ENCODE data around the gene IFRD1. TPM values are rescaled to one million over a fixed set of nuclear protein-coding genes. Genes with fewer than 3 reads are reported as not detected.

IFRD1 gene
- total RNA-seq, 1 experiment from 2014 or later: 79.6 TPM

- no peak overlapping the region for H3K27ac ChIP-seq
- H2AFZ ChIP-seq: no peak overlapping the region
- CTCF ChIA-PET: no interaction called here
- H3K4me2 ChIP-seq: no peak overlapping the region
- DNase-seq: no peak
- H3K36me3 ChIP-seq (ENCODE audit: low read depth): no peaks in the 10 kb centered on the region
- TF ChIP-seq CTCF (conservative IDR thresholded peaks at IDR 0.05) (peak; percentile 72), EZH2 (IDR thresholded peaks at IDR 0.05; ENCODE audit: low read depth) (no peak)
- BruUV-seq (replicated peaks): no TSS peak
- H4K20me1 ChIP-seq (ENCODE audit: insufficient read depth): no peaks in the 10 kb centered on the region
- H3K4me3 ChIP-seq: no peak overlapping the region
- H3K79me2 ChIP-seq (ENCODE audit: low read depth): no peaks in the 10 kb centered on the region
- intact Hi-C loops (cut with micrococcal nuclease; ENCODE audit: unreplicated experiment): loop anchor here (1.0 to 10.0 kb wide), 4 partner anchors 82 to 652 kb away; partner anchors contain the start of genes DOCK4 and ZNF277
- no peaks in the 10 kb centered on the region for H3K4me1 ChIP-seq (replicated peaks; ENCODE audit: insufficient read depth)
- POLR2A ChIA-PET (ENCODE audit: unreplicated experiment): interaction anchor here (0.8 kb wide), 1 partner anchor 61 kb away, joined by 6 read pairs; no protein-coding TSS in a partner anchor
- no peaks in the 10 kb centered on the region for H3K9me3 ChIP-seq (ENCODE audit: insufficient read depth, low read depth)
- H3K9me2 ChIP-seq (ENCODE audit: insufficient read depth): no peaks in the 10 kb centered on the region
- H3K27me3 ChIP-seq (ENCODE audit: insufficient read depth, low read depth): no peaks in the 10 kb centered on the region
- H3F3A ChIP-seq (ENCODE audit: insufficient read depth, low read depth): no peaks in the 10 kb centered on the region
These were observed 35.3 kb upstream of the IFRD1 start for GRCh38 chr7:112414855-112415490.

- Histone ChIP-seq H3K9me3 (ENCODE audit: insufficient read depth, low read depth) (no peaks in the 10 kb centered on the region), H3K4me2 (no peak overlapping the region), H2AFZ (no peak overlapping the region), H3K79me2 (ENCODE audit: low read depth) (no peaks in the 10 kb centered on the region), H3K27ac (no peak overlapping the region), H4K20me1 (ENCODE audit: insufficient read depth) (no peaks in the 10 kb centered on the region), H3F3A (ENCODE audit: insufficient read depth, low read depth) (no peaks in the 10 kb centered on the region), H3K4me1 (replicated peaks; ENCODE audit: insufficient read depth) (no peaks in the 10 kb centered on the region), H3K9me2 (ENCODE audit: insufficient read depth) (no peaks in the 10 kb centered on the region), H3K27me3 (ENCODE audit: insufficient read depth, low read depth) (no peaks in the 10 kb centered on the region), H3K36me3 (ENCODE audit: low read depth) (no peaks in the 10 kb centered on the region), H3K4me3 (no peak overlapping the region)
- BruUV-seq (replicated peaks): no TSS peak
- ChIA-PET CTCF (interaction anchor here (0.6 kb wide), 1 partner anchor 581 kb away, joined by 3 read pairs; no protein-coding TSS in a partner anchor), POLR2A (ENCODE audit: unreplicated experiment) (no interaction called here)
- intact Hi-C loops (cut with micrococcal nuclease; ENCODE audit: unreplicated experiment): loop anchor here (10.0 kb wide), 1 partner anchor 441 kb away; no protein-coding TSS in a partner anchor
- TF ChIP-seq EZH2 (IDR thresholded peaks at IDR 0.05; ENCODE audit: low read depth) (no peak), CTCF (conservative IDR thresholded peaks at IDR 0.05) (no peak)
- no peak for DNase-seq
These were observed 34.1 kb upstream of the IFRD1 start for GRCh38 chr7:112416127-112416526.

- DNase-seq: no peak
- CTCF ChIA-PET: no interaction called here
These were observed 30.6 kb upstream of the IFRD1 start for GRCh38 chr7:112419543-112420130.

More at GRCh38 chr7:112419543-112420130, 30.6 kb upstream of the IFRD1 start:
- Histone ChIP-seq H3K9me3 (ENCODE audit: insufficient read depth, low read depth) (no peaks in the 10 kb centered on the region), H3K36me3 (ENCODE audit: low read depth) (no peaks in the 10 kb centered on the region), H3K4me2 (no peak overlapping the region), H3K9me2 (ENCODE audit: insufficient read depth) (no peaks in the 10 kb centered on the region), H3K27ac (no peak overlapping the region), H3K27me3 (ENCODE audit: insufficient read depth, low read depth) (no peaks in the 10 kb centered on the region), H3K4me3 (no peak overlapping the region), H3K4me1 (replicated peaks; ENCODE audit: insufficient read depth) (peaks cover 32% of the 10 kb centered on the region), H3F3A (ENCODE audit: insufficient read depth, low read depth) (peaks cover 26% of the 10 kb centered on the region), H2AFZ (no peak overlapping the region), H4K20me1 (ENCODE audit: insufficient read depth) (no peaks in the 10 kb centered on the region), H3K79me2 (ENCODE audit: low read depth) (no peaks in the 10 kb centered on the region)
- BruUV-seq (replicated peaks): no TSS peak
- POLR2A ChIA-PET (ENCODE audit: unreplicated experiment): no interaction called here
- intact Hi-C loops (cut with micrococcal nuclease; ENCODE audit: unreplicated experiment): loop anchor here (10.0 kb wide), 1 partner anchor 445 kb away; no protein-coding TSS in a partner anchor
- TF ChIP-seq EZH2 (IDR thresholded peaks at IDR 0.05; ENCODE audit: low read depth) (no peak), CTCF (conservative IDR thresholded peaks at IDR 0.05) (no peak)

All from PC-9 (cell line).